ENCODE measurements around the gene FXYD7.
"Not testable (repeated sequence)": the region's sequence is repeated elsewhere in the genome, so short reads cannot be mapped to it uniquely, and the experiment has no call there.

Gene FXYD7

GRCh38 chr19:35143231-35143715 lies at the start of gene FXYD7:
TSS of gene FXYD7 (plus strand) at chr19:35143255. CDS start at chr19:35143334, 79 bp downstream.
- no peak for DNase-seq

- DNase-seq: no peak
Observed at GRCh38 chr19:35093430-35093829, 49.6 kb upstream of the FXYD7 start.

GRCh38 chr19:35093941-35094647 lies 49.0 kb upstream of the FXYD7 start:
- DNase-seq: no peak

- no peak for DNase-seq
Observed at GRCh38 chr19:35094656-35095055, 48.4 kb upstream of the FXYD7 start.

- no peak for DNase-seq
Observed at GRCh38 chr19:35095667-35096368, 47.2 kb upstream of the FXYD7 start.

- no peak for DNase-seq
Observed at GRCh38 chr19:35098413-35099049, 44.5 kb upstream of the FXYD7 start.

GRCh38 chr19:35099155-35099896 lies 43.7 kb upstream of the FXYD7 start:
- no peak for DNase-seq

GRCh38 chr19:35099897-35100275 lies 43.2 kb upstream of the FXYD7 start:
- no peak for DNase-seq

GRCh38 chr19:35100588-35101533 lies 42.2 kb upstream of the FXYD7 start:
- no peak for DNase-seq

GRCh38 chr19:35101949-35102348 lies 41.1 kb upstream of the FXYD7 start:
- DNase-seq: not testable (repeated sequence)

- DNase-seq: not testable (repeated sequence)
Observed at GRCh38 chr19:35103614-35104013, 39.4 kb upstream of the FXYD7 start.

- no peak for DNase-seq
Observed at GRCh38 chr19:35104361-35104760, 38.7 kb upstream of the FXYD7 start.

GRCh38 chr19:35105047-35105410 lies 38.0 kb upstream of the FXYD7 start:
- no peak for DNase-seq

- DNase-seq: no peak
Observed at GRCh38 chr19:35105411-35106290, 37.4 kb upstream of the FXYD7 start.

GRCh38 chr19:35106291-35106583 lies 36.8 kb upstream of the FXYD7 start:
- DNase-seq: no peak

- no peak for DNase-seq
Observed at GRCh38 chr19:35106898-35107541, 36.0 kb upstream of the FXYD7 start.

GRCh38 chr19:35107545-35107944 lies 35.5 kb upstream of the FXYD7 start:
- peak in 1 of 2 experiments; percentile 6 for DNase-seq

GRCh38 chr19:35108730-35109129 lies 34.3 kb upstream of the FXYD7 start:
- DNase-seq: no peak

- DNase-seq: no peak
Observed at GRCh38 chr19:35109395-35110112, 33.5 kb upstream of the FXYD7 start.

- no peak for DNase-seq
Observed at GRCh38 chr19:35110974-35111373, 32.1 kb upstream of the FXYD7 start.
